GM12878 (cell line): Measurements from ENCODE around the gene KRT81. TPM values are rescaled to one million over a fixed set of nuclear protein-coding genes. Genes with fewer than 3 reads are reported as not detected.

Source experiments
- ATAC-seq: fragments of 200-7000 bp; cut with Tn5 transposase; 3 replicates; pipeline ENCODE4 v1.9.1; 2020; ENCODE audit warnings: mild to moderate bottlenecking, moderate library complexity
- BruUV-seq: library from RNA; stranded (reverse); fragments of 400-500 nt; replicated peaks from 2 replicates; lab custom pipeline; 2021; lab: Mats Ljungman, UMichigan
- CTCF ChIA-PET: fragments of 300-600 bp; sonication (Branson Sonifier 250); formaldehyde crosslinking; extraction: SDS; loops from one replicate; lab custom pipeline; 2021; ENCODE audit warnings: inconsistent platforms; lab: Yijun Ruan, JAX
- POLR2A ChIA-PET: fragments of 350-600 bp; formaldehyde crosslinking; extraction: SDS; loops from one replicate; lab custom pipeline; 2021; ENCODE audit warnings: inconsistent platforms; lab: Charles Lee
- RAD21 ChIA-PET: fragments of 300-600 bp; sonication (Branson Sonifier 250); formaldehyde crosslinking; loops from one replicate; lab custom pipeline; 2023; ENCODE audit warnings: antibody characterized with exemption; ENCODE audit not compliant: unreplicated experiment; lab: Charles Lee
- SMC1A ChIA-PET: fragments of 300-600 bp; sonication (Branson Sonifier 250); formaldehyde crosslinking; loops from one replicate; lab custom pipeline; 2023; ENCODE audit not compliant: unreplicated experiment, uncharacterized antibody; lab: Charles Lee
- DNase-seq: peaks from one replicate; pipeline ENCODE4 v3.0.0-alpha.2; 2011; ENCODE audit warnings: low read depth, low spot score
- FAIRE-seq: peaks from 3 replicates; lab custom pipeline; 2011; peaks lifted over from hg19 to GRCh38; lab: Jason Lieb, UNC
- H2AFZ ChIP-seq: 2 replicates; pipeline ENCODE4 v1.6.0; 2011; ENCODE audit warnings: low read depth, low read length, control low read depth; ENCODE audit not compliant: control insufficient read depth
- H3K27ac ChIP-seq: 2 replicates; pipeline ENCODE4 v1.5.1; 2011; ENCODE audit warnings: control low read depth; ENCODE audit not compliant: control insufficient read depth, insufficient read depth
- H3K27me3 ChIP-seq, 2 experiments: replicated peaks in 1 of 2; 2 replicates each; pipeline versions ENCODE4 v1.6.0 to v1.6.1; 2011; ENCODE audit warnings: low read length in 1 of 2; ENCODE audit not compliant: control insufficient read depth in 2 of 2, insufficient read depth in 2 of 2
- H3K36me3 ChIP-seq, 2 experiments: 2 replicates each; pipeline ENCODE4 v1.5.1; 2011; ENCODE audit warnings: low read length in 1 of 2; ENCODE audit not compliant: control insufficient read depth in 2 of 2, insufficient read depth in 2 of 2
- H3K4me1 ChIP-seq: 2 replicates; pipeline ENCODE4 v1.6.1; 2011; ENCODE audit warnings: mild to moderate bottlenecking, low read length, moderate library complexity, mixed read lengths; ENCODE audit not compliant: control insufficient read depth, insufficient read depth
- H3K4me2 ChIP-seq: 2 replicates; pipeline ENCODE4 v1.6.0; 2011; ENCODE audit warnings: control low read depth; ENCODE audit not compliant: control insufficient read depth, insufficient read depth
- H3K4me3 ChIP-seq: fragments of 200-600 bp; sonication (generic); 2 replicates; pipeline ENCODE4 v1.5.1; 2016
- H3K79me2 ChIP-seq: 2 replicates; pipeline ENCODE4 v1.6.0; 2011; ENCODE audit warnings: low read length; ENCODE audit not compliant: control insufficient read depth, insufficient read depth
- H3K9ac ChIP-seq: 2 replicates; pipeline ENCODE4 v1.8.0; 2011; ENCODE audit warnings: low read length, control low read depth, mixed read lengths; ENCODE audit not compliant: control insufficient read depth, insufficient read depth
- H3K9me3 ChIP-seq: replicated peaks from 3 replicates; pipeline ENCODE4 v1.5.1; 2011; ENCODE audit warnings: mild to moderate bottlenecking, low read length; ENCODE audit not compliant: control insufficient read depth, insufficient read depth
- H4K20me1 ChIP-seq: 2 replicates; pipeline ENCODE4 v1.6.0; 2011; ENCODE audit not compliant: control insufficient read depth, insufficient read depth
- BCLAF1 ChIP-seq: fragments of 450-650 bp; IDR thresholded peaks from 2 replicates; pipeline ENCODE4 v1.6.1; 2017; ENCODE audit warnings: antibody characterized with exemption, mild to moderate bottlenecking, moderate library complexity
- EED ChIP-seq: sonication (generic); IDR thresholded peaks from 2 replicates; pipeline ENCODE4 v1.6.1; 2016; ENCODE audit warnings: antibody characterized with exemption, low read depth
- MYC ChIP-seq: IDR thresholded peaks from 2 replicates; pipeline ENCODE4 v1.6.1; 2011; ENCODE audit warnings: mild to moderate bottlenecking, low read length, moderate library complexity, inconsistent platforms; ENCODE audit not compliant: insufficient read depth, insufficient replicate concordance, insufficient read length, severe bottlenecking
- NR2C2 ChIP-seq: IDR thresholded peaks from 2 replicates; pipeline ENCODE4 v1.6.1; 2011; ENCODE audit warnings: borderline replicate concordance, low read depth; ENCODE audit not compliant: control insufficient read depth, insufficient read length
- SP1 ChIP-seq: IDR thresholded peaks from one replicate; pipeline ENCODE4 v1.6.1; 2011; ENCODE audit warnings: low read depth, low read length
- SREBF1 ChIP-seq: IDR thresholded peaks from 2 replicates; pipeline ENCODE4 v1.6.1; 2012; ENCODE audit warnings: mild to moderate bottlenecking, low read length
- YBX1 ChIP-seq: fragments of 450-650 bp; IDR thresholded peaks from 2 replicates; pipeline ENCODE4 v1.6.1; 2016; ENCODE audit warnings: antibody characterized with exemption
- WGBS: methylation state at CpG from one replicate; pipeline ENCODE4 v1.1.6; 2016; ENCODE audit warnings: low lambda C conversion rate; ENCODE audit not compliant: insufficient replicate concordance, insufficient coverage; ENCODE audit errors: missing lambda C conversion rate; 5-methylcytosine and 5-hydroxymethylcytosine counted together
- in situ Hi-C: fragments of 300-500 bp; cut with MboI; formaldehyde crosslinking; loops from 9 replicates; pipeline ENCODE4 v1.14.3; 2018; ENCODE audit warnings: mixed read lengths
- intact Hi-C: fragments of 100-400 bp; cut with micrococcal nuclease; formaldehyde crosslinking; loops from one replicate; pipeline ENCODE4 v1.14.2; 2022; ENCODE audit not compliant: unreplicated experiment
- polyA plus RNA-seq, 11 experiments: library from polyadenylated mRNA; depleted of rRNA in 4 of 11; unstranded in 6 of 11; stranded (reverse) in 5 of 11; fragments of >200 nt; fragmentation: Nextera tagmentation in 4 of 11; fragmentation: Illumina TruSeq in 1 of 11; extraction: Ambion mirVana in 4 of 11; extraction: Trizol in 1 of 11; gene quantifications; 1 replicate in 1 of 11; 2 replicates in 10 of 11; pipeline versions ENCODE4 v1.2.1 to v1.2.3, GENCODE V29; 2011 to 2016; ENCODE audit warnings: inconsistent platforms in 2 of 11, missing spikeins in 2 of 11, low read depth in 1 of 11
- total RNA-seq, 4 experiments: library from RNA; depleted of rRNA in 3 of 4; stranded (reverse); fragments of >200 nt in 3 of 4; fragmentation: Illumina TruSeq in 1 of 4; extraction: Trizol in 1 of 4; gene quantifications; 2 replicates each; pipeline versions ENCODE4 v1.2.1 to v1.2.3, GENCODE V29; 2013 to 2021

KRT81 gene
- total and polyA plus RNA-seq, 10 of the 15 experiments (the other 5 are each of a cell fraction or from before 2014, with no cell fraction given) = 0.05 to 0.15 TPM; not detected in 8

- TF ChIP-seq BCLAF1 = no peak
Measured at GRCh38 chr12:52249511-52250047, 41.8 kb downstream of the KRT81 start (continued).

- RAD21 ChIA-PET = interaction anchor here (1.4 to 1.9 kb wide), 2 partner anchors 30 kb away, joined by 4 to 8 read pairs; no protein-coding TSS in a partner anchor
- H4K20me1 ChIP-seq = no peaks in the 10 kb centered on the region
- no peak overlapping the region for H3K9ac ChIP-seq
- intact Hi-C loops = no loop called here
- SMC1A ChIA-PET = interaction anchor here (0.6 kb wide), 1 partner anchor 326 kb away, joined by 3 read pairs; no protein-coding TSS in a partner anchor
- no peaks in the 10 kb centered on the region for H3K36me3 ChIP-seq
- H3K79me2 ChIP-seq = no peaks in the 10 kb centered on the region; the same call in 1 of the 2 replicates
- H2AFZ ChIP-seq = no peak overlapping the region
- in situ Hi-C loops = no loop called here
- H3K9me3 ChIP-seq = no peaks in the 10 kb centered on the region
- H3K4me1 ChIP-seq = peaks cover 15% of the 10 kb centered on the region
- no peak for DNase-seq
- no peak overlapping the region for H3K4me3 ChIP-seq
- no TSS peak for BruUV-seq
- 70% methylated on average over 18 of the region's 18 CpGs for WGBS
- H3K4me2 ChIP-seq = no peak overlapping the region
- POLR2A ChIA-PET = no interaction called here
- H3K27ac ChIP-seq = no peak overlapping the region
- CTCF ChIA-PET = interaction anchor here (1.2 to 3.5 kb wide), 2 partner anchors 27 to 30 kb away, joined by 5 to 13 read pairs; no protein-coding TSS in a partner anchor
- TF ChIP-seq SP1 (no peak), NR2C2 (no peak), SREBF1 (no peak), MYC (no peak), YBX1 (no peak), EED (no peak)
- TF ChIP-seq, all 136 proteins: peak for 0
- no peaks in the 10 kb centered on the region; a peak in 1 of 4 replicates for H3K27me3 ChIP-seq
- ATAC-seq (no peak), FAIRE-seq (no peak)
Measured at GRCh38 chr12:52248541-52249461, 42.5 kb downstream of the KRT81 start.
